Measurements from ENCODE around the gene WBP11. TPM values are rescaled to one million over a fixed set of nuclear protein-coding genes. Genes with fewer than 3 reads are reported as not detected.

Gene WBP11
- total RNA-seq, 1 experiment from 2014 or later, result 150 TPM

GRCh38 chr12:14769466-14769968, 33.8 kb downstream of the WBP11 start:
- no TSS peak for BruUV-seq (replicated peaks)
- no peak for DNase-seq (ENCODE audit: low spot score)
- POLR2A ChIA-PET (ENCODE audit: low non-redundant PET), result interaction anchor here (0.6 kb wide), 1 partner anchor 619 kb away, joined by 5 read pairs; no protein-coding TSS in a partner anchor
- peak overlapping the region; percentile 82 for H3K27ac ChIP-seq (ENCODE audit: low read depth, low read length, poor library complexity, severe bottlenecking)
- H3K4me3 ChIP-seq (ENCODE audit: low read depth, low read length, poor library complexity, severe bottlenecking), result peak overlapping the region; percentile 57
- TF ChIP-seq CTCF (conservative IDR thresholded peaks at IDR 0.05; ENCODE audit: low read depth, low read length) (no peak), EZH2 (IDR thresholded peaks at IDR 0.05; ENCODE audit: borderline replicate concordance, low read depth, low read length, poor library complexity, severe bottlenecking) (no peak)
- H3K4me1 ChIP-seq (ENCODE audit: insufficient read depth, low read length, poor library complexity, severe bottlenecking), result peaks cover 16% of the 10 kb centered on the region
- no peaks in the 10 kb centered on the region for H3K9me3 ChIP-seq (ENCODE audit: low read depth, low read length, poor library complexity, severe bottlenecking)
- H3K36me3 ChIP-seq (ENCODE audit: insufficient read depth, low read length, poor library complexity, severe bottlenecking), result no peaks in the 10 kb centered on the region
- CTCF ChIA-PET, result interaction anchor here (0.6 to 0.9 kb wide), 4 partner anchors 35 to 352 kb away, joined by 3 to 7 read pairs (median 4); no protein-coding TSS in a partner anchor
- no peaks in the 10 kb centered on the region for H3K27me3 ChIP-seq (replicated peaks; ENCODE audit: insufficient read depth, low read depth, low read length, poor library complexity)
- intact Hi-C loops (cut with micrococcal nuclease; ENCODE audit: unreplicated experiment), result no loop called here

DNA sequence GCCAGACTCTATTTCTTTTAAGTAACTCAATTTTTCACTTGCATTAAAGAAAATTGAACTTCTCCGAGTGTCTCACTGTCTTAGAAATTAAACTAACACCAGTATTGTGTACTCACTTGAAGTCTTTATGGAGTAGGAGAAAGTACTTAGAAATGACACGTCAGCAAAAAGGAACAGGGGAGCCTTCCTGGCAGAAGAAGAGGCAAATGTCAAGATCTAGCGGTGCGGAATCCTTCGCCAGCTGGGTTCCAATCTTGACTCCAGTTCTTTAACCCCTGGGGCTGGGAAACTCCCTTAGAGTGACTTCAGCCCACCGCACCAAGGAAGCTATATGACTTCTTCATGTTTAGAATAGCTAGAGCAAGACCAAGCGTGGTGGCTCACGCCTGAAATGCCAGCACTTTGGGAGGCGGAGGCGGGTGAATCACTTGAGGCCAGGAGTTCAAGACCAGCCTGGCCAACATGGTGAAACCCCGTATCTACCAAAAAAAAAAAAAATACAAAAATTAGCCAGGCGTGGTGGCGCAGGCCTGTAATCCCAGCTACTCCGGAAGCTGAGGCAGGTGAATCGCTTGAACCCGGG, 34.4 kb downstream of the WBP11 start:
- Histone ChIP-seq H3K4me3 (ENCODE audit: low read depth, low read length, poor library complexity, severe bottlenecking) (peak overlapping the region; percentile 57), H3K27ac (ENCODE audit: low read depth, low read length, poor library complexity, severe bottlenecking) (no peak overlapping the region), H3K27me3 (replicated peaks; ENCODE audit: insufficient read depth, low read depth, low read length, poor library complexity) (no peaks in the 10 kb centered on the region), H3K4me1 (ENCODE audit: insufficient read depth, low read length, poor library complexity, severe bottlenecking) (peaks cover 16% of the 10 kb centered on the region), H3K36me3 (ENCODE audit: insufficient read depth, low read length, poor library complexity, severe bottlenecking) (no peaks in the 10 kb centered on the region), H3K9me3 (ENCODE audit: low read depth, low read length, poor library complexity, severe bottlenecking) (no peaks in the 10 kb centered on the region)
- CTCF ChIA-PET, result interaction anchor here (0.6 to 0.8 kb wide), 3 partner anchors 36 to 351 kb away, joined by 3 to 7 read pairs (median 5); no protein-coding TSS in a partner anchor
- DNase-seq (ENCODE audit: low spot score), result no peak
- TF ChIP-seq EZH2 (IDR thresholded peaks at IDR 0.05; ENCODE audit: borderline replicate concordance, low read depth, low read length, poor library complexity, severe bottlenecking) (no peak), CTCF (conservative IDR thresholded peaks at IDR 0.05; ENCODE audit: low read depth, low read length) (no peak)
- POLR2A ChIA-PET (ENCODE audit: low non-redundant PET), result no interaction called here
- no TSS peak for BruUV-seq (replicated peaks)
- intact Hi-C loops (cut with micrococcal nuclease; ENCODE audit: unreplicated experiment), result no loop called here

DNA sequence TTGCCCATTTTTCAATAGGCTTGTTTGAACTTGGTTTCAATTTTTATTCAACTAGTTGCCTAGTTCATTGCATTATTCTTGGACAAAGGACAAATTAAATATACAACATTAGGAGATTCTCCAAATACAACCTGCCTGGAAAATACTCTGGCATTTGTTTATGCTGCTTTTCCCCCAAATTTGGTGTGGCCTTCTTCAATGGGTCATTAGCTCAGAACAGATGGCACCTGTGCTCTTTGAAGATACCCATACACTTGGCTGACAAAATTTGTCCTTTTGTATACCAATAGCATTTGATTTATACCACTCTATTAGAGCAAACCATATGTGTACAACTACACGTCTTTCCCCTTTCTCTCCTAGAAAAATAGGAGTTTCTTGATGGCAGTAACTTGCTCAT, 35.7 kb downstream of the WBP11 start:
- Histone ChIP-seq H3K4me1 (ENCODE audit: insufficient read depth, low read length, poor library complexity, severe bottlenecking) (peaks cover 16% of the 10 kb centered on the region), H3K27ac (ENCODE audit: low read depth, low read length, poor library complexity, severe bottlenecking) (no peak overlapping the region), H3K27me3 (replicated peaks; ENCODE audit: insufficient read depth, low read depth, low read length, poor library complexity) (no peaks in the 10 kb centered on the region), H3K9me3 (ENCODE audit: low read depth, low read length, poor library complexity, severe bottlenecking) (no peaks in the 10 kb centered on the region), H3K36me3 (ENCODE audit: insufficient read depth, low read length, poor library complexity, severe bottlenecking) (no peaks in the 10 kb centered on the region), H3K4me3 (ENCODE audit: low read depth, low read length, poor library complexity, severe bottlenecking) (no peak overlapping the region)
- POLR2A ChIA-PET (ENCODE audit: low non-redundant PET), result no interaction called here
- BruUV-seq (replicated peaks), result no TSS peak
- intact Hi-C loops (cut with micrococcal nuclease; ENCODE audit: unreplicated experiment), result no loop called here
- DNase-seq (ENCODE audit: low spot score), result no peak
- CTCF ChIA-PET, result no interaction called here
- no peak for TF ChIP-seq CTCF (conservative IDR thresholded peaks at IDR 0.05; ENCODE audit: low read depth, low read length)
- no peak for TF ChIP-seq EZH2 (IDR thresholded peaks at IDR 0.05; ENCODE audit: borderline replicate concordance, low read depth, low read length, poor library complexity, severe bottlenecking)
